ENCODE data around the gene SGO2.
"Not testable (repeated sequence)": the region's sequence is repeated elsewhere in the genome, so short reads cannot be mapped to it uniquely, and the experiment has no call there.

The SGO2 gene

DNA sequence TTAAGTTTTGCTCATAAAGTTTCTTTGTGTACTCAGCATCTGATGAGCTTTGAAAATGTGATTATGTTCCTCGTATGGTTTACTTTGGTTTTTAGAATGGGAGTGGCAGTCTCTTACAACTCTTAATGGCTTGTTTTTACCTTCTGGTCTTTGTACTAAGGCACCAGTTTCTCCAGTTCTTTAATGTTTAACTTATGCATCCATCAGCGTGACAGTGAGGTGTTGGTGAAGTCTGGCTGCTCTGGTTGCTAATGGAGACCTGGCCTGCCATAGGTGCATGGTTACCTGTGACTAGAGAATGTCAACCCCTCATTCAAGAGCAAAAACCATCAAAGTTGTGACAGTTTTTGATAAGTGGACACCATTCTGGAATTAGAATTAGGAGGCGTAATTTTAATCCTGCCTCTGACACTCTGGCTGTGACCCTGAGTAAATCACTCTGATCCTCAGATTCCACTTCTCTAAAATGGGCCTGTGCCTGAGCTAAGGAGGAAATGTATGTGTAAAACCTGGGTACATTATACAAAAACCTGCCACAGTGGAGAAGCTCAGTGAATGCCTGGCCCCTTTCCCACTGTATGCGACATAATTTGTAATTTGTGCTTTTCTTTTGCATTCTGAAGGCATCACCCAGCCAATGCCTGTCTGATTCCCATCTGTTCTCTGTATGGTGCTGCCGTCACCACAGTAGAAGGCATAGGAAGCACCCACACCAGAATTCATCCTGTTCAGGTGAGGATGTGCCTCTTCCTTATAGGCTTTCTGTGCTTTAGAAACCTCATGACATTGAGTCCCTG lies 71.0 kb downstream of the SGO2 start:
- no peak for DNase-seq

DNA sequence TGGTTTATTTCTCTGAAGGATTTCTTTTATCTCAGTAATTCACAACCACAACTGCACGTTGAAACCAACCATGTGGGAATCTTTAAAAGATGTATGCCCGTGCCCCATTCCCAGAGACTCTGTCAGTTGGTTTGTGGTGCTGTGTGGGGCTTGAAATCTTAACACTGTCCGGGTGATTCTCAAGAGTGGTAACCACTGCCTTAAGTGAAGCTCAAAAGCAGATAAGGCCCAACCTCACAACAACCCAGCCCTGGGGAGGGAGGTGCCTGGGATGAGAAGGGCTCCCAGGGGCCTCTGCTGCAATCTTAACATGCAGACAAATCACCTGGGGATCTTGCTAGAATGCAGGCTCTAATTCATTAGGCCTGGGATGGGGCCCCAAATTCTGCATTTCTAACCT lies 73.2 kb downstream of the SGO2 start:
- no peak for DNase-seq

DNA sequence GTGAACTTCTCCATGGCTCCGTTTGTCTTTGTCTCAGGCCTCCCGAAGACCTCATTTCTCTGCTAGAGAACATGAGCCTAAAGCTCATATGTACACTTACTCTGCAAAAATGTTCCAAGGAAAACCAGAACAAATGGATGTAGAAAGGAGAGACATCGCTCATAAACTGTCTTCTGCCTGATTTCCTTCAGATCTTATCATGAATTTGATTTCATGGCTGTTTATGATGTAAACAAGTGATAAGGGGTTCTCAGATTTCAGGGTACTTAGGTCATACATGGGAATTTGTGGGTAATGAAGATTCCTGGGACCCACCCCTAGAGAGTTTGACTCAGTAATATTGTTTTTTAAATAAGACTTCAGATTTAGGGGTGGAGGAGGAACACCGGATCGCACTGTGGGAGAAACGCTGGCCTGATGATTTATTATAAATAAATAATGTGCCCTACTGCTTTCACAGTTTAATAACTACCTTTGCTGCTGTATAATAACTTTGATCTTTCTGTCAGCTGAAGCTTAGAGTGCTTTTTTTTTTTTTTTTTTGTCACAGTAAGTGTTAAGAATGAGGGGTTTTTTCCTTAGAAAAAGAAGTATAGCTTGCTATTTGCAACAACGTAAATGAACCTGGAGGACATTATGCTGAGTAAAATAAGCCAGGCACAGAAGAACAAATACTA lies 74.7 kb downstream of the SGO2 start:
- no peak for DNase-seq

DNA sequence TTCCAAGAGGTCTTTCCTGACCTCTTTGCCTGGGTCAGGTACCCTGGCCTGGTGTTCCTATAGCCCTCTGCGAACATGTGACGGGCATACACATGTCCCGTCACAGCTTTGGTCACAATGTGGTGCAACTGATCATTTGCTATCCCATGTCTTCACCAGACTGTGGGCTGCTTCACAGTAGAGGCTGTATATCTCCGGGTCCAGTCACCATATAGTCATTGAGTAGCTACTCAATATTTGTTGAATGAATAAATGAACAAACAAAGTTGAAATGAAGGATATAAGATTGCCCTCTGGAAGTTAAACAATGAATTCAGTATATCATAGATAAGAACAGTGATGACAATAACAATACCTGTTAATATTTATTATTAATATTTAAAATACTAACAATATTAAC lies 76.6 kb downstream of the SGO2 start:
- no peak for DNase-seq

DNA sequence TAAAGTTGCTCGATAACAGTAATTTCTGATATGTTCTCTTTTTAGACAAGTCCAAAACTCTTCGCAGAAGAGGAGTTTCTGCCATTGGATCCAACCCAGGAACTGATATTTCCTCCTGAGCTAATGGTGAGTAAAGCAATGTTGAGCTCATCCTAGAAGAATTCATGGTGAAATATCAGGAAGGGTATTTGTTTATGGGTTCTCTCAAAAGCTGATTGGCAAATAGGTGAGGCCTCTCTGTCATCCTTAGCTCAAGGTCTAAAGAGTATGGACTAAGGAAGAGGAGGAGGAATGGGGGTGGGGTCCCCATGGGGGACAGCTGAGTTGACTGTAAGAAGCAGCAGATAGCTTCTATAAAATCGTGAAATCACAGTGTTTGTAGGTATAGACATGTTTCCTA lies 78.0 kb downstream of the SGO2 start:
- no peak for DNase-seq

DNA sequence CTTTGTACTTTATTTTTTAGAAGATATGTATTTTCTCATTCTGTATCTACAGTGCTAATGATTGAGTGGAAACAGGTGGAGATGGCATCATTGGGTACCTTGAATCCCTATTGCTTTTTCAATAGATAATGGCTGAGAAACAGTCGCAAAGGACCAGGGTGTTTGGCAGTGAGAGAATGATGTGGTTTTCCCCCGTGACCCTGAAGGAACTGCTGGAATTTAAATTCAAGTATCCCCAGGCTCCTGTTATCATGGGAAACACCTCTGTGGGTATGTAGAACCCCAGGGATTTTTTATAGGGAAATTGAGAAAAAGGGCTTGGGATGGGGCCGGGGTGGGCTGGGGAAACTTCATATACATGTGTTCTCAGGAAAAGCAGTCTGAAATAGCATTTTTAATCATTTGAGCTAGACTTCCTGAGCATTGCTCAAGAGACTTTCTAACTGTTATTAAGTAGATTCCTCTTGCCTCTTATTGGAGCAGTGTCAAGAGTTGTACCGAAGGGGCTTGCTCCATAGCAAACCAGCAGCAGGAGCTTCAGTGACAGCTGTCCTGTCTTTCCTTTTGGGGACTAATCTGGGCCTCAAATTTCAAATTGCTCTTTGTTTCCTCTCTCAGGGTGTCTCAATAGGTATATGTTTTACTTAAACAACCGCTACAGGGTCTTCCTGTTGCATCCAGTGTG lies 78.7 kb downstream of the SGO2 start:
- no peak for DNase-seq

DNA sequence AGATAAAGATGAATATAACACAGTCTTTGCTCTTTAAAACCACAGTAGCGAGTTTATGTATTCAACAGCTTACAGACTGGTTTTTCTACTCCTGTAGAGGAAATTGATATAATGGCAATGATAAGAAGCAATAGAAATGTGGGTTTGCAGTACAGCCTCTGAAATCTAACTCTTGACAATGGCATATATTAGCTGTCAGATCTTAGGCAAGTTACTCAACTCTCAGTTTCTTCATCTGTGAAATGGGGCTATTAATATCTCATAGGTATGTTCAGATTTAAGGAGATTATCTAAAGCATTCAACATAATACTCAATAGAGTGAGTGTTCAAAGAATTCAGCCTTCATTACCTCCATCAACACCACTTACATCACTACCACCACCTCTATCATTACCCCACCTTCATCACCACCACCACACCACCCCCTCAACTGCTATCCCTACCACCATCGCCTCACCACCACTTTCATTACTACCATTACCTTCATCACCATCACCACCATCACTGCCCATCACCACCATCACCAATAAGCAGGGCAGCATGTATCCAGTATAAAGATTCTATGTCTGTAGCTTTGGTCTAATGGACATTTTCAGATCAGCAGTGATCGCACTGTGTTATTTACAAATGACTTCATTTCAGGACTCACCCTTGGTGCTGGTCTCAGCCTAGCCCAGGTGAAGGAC lies 82.5 kb downstream of the SGO2 start:
- DNase-seq = no peak

DNA sequence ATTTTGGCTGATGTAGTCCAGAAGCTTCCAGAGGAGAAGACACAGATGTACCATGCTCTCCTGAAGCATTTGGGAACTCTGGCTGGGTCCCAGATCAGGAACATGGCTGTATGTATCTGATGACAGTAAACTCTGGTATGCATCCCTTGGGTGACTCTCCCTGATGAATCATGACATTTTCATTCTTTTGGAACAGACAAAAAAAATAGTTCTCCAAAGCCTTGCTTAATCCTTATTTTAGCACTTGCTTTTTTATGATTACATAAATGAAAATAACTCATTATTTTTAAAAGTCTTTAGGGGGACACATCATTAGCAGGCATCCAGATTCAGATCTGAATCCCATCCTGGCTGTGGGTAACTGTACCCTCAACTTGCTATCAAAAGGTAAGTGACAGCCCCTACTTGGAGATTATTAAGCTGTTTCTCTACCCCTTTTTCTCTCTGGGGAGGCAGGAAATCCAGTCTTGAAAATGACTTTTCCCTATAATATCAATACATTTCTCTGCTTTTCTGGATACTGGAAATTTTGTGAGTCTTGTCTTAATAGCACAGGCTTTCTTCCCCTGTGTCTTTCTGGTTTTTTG lies 83.1 kb downstream of the SGO2 start:
- no peak for DNase-seq

DNA sequence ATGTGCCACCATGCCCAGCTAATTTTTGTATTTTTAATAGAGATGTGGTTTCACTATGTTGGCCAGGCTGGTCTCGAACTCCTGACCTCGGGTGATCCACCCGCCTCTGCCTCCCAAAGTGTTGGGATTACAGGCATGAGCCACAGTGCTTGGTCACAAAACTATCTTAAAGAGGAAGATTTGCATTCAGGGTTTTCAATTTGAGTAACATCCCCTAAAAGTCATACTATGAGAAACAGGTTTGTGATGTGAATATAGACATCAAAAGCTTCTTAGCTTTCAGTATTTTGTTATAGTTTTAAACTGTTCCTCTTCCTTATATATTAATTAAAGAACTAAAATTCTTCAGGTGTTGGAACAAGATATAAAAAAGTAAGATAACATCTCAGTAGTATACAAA lies 84.2 kb downstream of the SGO2 start:
- DNase-seq = not testable (repeated sequence)

DNA sequence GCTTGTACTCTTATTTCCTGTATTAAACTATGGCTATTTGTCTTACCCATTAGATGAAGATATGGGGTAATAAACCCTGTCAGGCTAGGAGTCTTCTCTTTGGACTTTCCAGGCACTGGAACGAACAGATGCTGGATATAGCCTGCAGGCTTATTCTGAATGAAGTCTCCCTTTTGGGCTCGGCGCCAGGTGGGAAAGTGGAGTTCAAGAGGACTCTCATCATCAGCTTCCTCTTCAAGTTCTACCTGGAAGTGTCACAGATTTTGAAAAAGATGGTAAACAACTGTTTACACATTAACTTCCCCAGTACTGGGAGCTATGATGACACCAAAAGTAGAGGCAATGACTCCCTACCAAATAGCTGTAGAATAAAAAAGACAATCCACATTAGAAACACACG lies 87.7 kb downstream of the SGO2 start:
- no peak for DNase-seq

DNA sequence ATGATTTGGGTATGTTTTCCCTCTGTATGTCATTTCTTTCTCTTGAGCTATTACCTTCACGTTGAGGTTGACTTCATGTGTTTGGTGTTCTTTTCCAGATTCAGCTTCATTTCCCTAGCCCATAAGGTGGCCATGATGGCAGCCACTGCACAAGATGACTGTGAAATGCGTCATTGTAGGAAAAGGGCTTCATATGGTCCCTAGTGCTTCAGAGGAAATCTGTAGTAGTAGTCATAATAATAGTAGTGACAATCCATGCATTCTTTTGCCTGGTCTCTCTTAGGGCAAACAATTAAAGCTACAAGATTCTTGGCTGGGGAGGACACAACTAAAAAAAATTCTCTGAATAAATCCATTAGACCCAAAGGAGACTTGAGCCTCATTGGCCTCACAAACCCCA lies 88.2 kb downstream of the SGO2 start:
- no peak for DNase-seq

DNA sequence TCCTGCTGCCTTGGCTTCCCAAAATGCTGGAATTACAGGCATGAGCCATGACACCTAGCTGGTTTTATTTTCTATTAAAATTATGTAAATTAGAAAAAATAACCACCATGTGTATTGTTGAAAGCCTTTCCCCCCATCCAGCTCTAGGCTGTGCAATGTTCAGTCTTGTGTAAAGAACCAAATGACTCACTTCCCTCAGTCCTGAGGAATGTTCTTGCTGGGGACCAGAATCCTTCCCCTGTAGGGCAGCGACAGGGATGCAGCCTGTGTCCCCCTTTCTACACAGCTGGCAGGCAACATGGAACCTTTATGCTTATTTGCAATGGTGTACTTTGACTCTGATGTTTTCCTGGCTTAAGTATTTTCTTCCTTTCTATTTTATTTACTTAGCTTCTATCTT lies 89.2 kb downstream of the SGO2 start:
- DNase-seq = peak; percentile 43 to 68 (median 61)

DNA sequence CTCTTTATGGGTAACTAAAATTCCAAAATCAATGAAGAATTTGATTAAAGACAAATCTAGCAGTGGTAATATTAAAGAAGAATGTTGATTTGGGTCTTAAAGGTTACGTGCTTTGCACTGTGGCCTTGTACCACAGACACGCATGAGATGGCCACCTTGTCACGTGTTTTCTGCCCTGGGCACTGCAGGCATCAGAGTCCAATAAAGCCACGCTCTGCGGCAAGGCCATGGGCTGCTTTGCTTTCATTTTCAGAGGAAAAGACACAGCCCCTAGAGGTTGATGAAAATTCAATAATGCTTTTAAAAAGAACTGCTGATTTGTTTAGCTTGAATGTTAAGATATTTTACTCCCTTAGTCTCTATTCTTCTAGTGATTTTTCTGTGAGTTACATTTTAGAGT lies 90.2 kb downstream of the SGO2 start:
- peak; percentile 13 to 53 (median 38) for DNase-seq

DNA sequence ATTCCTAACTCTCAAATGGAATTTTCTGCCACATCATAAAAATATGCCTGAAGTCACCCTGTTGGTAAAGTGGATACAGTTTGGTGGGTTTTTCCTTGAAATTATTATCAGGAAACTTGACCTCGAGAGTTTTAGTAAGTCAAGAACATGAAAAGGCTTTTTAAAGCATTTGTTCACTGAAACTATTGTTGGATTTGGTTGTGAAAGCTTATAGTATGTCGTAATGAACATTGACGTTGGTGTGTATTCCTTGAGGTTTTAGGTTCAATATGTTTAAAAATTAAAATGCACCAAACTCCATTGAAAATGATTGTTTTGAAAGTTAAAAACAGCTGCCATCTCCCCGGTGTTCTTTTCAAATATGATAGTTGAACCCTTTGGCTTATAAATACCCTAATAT lies 90.6 kb downstream of the SGO2 start:
- peak in 2 of 4 experiments; percentile 23 to 33 for DNase-seq

DNA sequence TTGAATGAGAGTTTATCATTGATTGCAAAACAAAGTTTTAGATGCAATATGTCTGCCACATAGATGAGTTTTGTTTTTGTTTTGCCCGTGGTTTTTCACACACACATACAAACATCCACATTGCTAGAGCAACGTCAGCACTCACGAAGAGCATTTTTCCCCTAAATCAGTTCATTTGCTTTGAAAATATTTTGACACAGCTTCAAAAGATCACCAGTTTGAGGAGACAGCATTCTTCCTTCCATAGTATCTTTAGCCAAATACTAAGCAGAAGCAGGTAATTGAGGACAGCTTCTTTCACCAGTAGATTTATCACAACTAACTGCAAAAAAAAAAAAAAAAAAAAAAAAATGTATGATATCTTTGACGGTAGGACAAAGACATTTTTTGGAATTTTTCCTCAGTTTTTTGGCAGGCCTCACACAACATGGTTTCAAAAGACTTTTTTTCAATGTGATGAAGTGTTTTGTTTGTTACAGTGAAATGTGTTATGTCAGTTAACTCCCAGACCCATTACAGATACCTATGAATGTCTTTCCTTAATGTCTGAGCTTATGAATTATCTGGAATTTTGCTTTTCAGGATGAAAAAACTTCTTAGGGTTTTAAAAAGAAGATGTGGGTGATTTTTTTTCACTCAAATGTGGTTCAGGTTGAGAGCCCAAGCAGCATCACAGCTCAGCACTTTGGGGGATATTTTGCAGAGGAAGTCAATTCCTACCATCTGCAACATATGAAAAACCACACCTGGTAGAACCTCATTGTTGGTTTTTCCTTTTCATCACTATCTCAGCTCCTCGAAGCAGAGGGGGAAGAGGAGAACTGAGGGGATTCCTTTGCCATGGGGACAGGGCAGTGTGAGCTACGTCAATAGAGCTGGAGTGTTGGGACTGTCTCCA lies 91.4 kb downstream of the SGO2 start:
- no peak for DNase-seq

DNA sequence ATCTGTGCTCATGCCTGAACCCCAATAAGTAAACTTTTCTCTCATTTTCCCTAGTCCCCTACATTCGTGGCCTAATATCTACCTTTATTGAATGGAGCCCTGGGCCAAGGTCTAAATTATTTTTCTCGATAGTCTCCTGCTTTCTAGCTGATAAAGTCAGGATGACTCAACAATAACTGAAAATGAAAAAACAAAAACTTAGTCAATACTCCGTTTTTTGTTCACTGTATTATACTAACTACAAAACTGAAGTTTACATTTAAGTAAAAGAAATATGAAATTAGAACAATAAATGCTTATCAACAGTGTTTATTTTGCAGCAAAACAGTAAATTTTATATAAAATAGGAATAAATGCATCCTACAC lies 92.0 kb downstream of the SGO2 start:
- DNase-seq = no peak

DNA sequence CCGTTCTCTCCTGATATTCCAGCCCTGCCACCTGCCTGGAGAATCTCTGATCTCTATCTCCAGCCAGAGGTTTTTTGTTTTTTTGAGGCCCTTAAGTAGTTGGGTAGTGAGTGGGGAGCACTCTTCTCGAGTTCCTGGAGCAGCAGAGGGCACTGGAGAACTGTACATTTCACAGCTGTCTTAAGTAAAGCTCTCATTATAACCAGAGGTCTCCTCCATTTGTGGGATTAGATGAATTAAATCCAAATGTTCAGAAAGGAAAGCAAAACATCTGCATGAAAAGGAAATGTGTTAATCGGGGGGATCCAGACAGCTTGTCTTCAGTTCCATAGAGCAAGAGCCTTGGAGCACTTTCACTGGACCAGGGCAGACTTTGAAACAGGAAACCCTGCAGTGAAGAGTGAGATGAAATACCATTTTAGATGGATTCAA lies 92.6 kb downstream of the SGO2 start:
- peak; percentile 26 to 68 (median 60) for DNase-seq

DNA sequence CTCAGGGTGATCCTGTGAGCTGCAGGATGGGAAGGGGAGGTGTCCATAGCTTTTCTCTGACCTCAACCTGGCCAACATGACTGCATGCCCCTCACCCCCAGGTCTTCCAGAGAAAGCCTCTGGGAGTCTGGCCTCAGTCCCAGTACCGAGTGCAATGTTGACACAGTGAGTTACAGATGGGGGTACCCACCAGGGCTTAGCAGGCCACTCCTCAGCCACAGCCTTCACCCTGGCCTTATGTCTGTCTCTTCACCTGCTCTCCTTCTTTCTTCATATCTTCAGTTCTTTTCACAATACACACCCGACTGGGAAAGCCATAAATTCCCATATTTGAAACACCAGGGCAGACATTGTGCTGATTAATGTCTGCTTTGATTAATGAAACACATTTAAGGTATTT lies 93.3 kb downstream of the SGO2 start:
- no peak for DNase-seq

DNA sequence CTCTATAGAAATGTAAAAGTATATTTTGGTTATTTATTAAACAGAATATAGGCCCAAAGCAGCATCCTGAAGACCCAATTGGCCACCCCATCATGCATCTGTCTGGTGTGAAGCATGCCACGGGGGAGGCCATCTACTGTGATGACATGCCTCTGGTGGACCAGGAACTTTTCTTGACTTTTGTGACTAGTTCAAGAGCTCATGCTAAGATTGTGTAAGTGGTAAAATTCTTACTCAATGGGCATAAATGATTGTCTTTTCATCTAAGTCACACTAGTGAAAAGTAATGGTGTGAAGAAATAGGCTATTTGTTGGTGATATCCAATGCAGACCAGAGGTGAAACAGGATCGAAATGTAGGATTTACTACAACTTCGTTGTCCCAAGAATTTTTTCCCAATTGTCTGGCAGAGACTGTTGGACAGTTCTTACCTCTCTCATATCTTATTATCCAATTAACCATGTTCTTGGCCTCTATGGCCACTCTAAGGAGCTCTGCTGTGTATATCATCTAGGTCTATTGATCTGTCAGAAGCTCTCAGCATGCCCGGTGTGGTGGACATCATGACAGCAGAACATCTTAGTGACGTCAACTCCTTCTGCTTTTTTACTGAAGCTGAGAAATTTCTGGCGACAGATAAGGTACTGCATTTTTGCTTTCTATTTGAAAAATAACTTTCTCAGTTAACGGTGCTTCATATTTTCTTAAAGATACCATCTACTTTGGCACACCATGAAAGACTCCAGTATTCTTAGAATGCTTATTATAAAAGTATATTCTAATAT lies 94.8 kb downstream of the SGO2 start:
- DNase-seq = peak in 3 of 4 experiments; percentile 38 to 51 (median 47)

DNA sequence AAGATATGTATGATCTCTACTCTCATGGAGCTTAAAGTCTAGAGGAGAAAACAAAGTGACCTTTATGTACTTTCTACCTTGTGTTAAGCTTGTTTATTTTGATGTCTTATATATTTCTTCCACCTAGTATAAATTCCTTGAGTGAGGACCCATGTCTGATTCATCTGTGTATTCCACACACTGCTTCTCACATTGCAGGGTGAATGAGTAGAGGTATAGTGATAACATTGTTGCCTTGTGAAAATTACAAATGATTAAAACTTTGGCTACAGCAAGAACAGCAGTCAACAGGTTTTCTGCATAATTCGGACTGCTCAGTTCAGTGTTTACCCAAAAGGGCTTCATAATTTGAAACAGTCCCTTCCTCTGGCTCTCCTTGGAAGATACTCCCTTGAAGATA lies 96.1 kb downstream of the SGO2 start:
- no peak for DNase-seq

DNA sequence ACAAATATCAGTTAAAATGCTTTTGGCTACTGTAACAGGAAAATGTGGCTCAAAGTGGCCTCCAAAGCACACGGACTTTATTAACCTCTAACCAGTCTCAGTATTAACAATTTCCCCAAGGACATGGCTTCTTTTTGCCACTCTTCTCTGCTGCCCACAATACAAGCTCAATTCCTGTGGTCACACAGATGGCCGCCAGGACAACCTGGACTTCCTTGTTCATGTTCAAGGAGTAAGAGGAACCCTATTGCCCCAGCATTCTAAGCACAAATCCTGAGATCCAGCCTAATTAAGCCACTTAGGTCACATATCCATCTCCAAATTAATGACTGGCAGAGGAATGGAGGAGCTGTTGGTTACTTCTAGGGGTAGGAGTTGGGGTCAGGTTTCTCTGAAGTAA lies 98.0 kb downstream of the SGO2 start:
- DNase-seq = peak; percentile 38 to 64 (median 51)
